Body of pancreas (tissue), 4 donors: ENCODE data around the gene KRT82.

Experiments used
- POLR2A ChIP-seq, 3 donors: fragments of 450-650 bp; IDR thresholded peaks; one replicate each; pipeline ENCODE4 v1.6.1; 2016; ENCODE audit warnings: antibody characterized with exemption in 3 of 3, mild to moderate bottlenecking in 2 of 3
- TF ChIP-seq, protein P1 (sequence below), 7 experiments: fragments of 450-650 bp in 4 of 7; fragments of 200-600 bp in 3 of 7; sonication (generic) in 3 of 7; IDR thresholded peaks; one replicate each; pipeline ENCODE4 v1.5.1; 2016 to 2019; ENCODE audit warnings: antibody characterized with exemption in 7 of 7

- TF ChIP-seq, protein P1, sequence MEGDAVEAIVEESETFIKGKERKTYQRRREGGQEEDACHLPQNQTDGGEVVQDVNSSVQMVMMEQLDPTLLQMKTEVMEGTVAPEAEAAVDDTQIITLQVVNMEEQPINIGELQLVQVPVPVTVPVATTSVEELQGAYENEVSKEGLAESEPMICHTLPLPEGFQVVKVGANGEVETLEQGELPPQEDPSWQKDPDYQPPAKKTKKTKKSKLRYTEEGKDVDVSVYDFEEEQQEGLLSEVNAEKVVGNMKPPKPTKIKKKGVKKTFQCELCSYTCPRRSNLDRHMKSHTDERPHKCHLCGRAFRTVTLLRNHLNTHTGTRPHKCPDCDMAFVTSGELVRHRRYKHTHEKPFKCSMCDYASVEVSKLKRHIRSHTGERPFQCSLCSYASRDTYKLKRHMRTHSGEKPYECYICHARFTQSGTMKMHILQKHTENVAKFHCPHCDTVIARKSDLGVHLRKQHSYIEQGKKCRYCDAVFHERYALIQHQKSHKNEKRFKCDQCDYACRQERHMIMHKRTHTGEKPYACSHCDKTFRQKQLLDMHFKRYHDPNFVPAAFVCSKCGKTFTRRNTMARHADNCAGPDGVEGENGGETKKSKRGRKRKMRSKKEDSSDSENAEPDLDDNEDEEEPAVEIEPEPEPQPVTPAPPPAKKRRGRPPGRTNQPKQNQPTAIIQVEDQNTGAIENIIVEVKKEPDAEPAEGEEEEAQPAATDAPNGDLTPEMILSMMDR (IDR thresholded peaks at IDR 0.05): no peak
- no peak for TF ChIP-seq POLR2A (IDR thresholded peaks at IDR 0.05)
Measured at GRCh38 chr12:52364901-52365489, 41.1 kb downstream of the KRT82 start.
